ENCODE data around the gene MAN1A1.

The MAN1A1 gene

DNA sequence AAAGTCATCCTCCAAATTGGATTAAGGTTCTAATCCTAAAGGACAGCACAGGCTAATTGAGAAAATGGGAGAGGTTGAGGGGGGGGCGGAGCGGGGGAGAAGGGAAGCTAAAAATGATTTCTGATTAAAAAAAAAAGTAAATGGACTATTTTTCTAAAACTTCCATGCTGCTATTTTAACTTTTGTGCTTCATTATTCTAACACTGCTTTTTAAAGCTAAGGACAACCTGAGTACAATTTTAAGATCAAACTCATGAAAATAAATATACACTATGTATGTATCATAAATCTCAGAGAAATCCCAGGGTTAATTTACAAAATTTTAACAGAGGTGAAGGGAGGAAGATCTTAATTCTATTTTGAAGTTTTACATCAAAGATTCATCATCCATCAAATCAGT is 4.4 kb downstream of the MAN1A1 start:
- no peak for DNase-seq

- no peak for DNase-seq
These were observed 5.3 kb downstream of the MAN1A1 start for GRCh38 chr6:119344306-119344705.

DNA sequence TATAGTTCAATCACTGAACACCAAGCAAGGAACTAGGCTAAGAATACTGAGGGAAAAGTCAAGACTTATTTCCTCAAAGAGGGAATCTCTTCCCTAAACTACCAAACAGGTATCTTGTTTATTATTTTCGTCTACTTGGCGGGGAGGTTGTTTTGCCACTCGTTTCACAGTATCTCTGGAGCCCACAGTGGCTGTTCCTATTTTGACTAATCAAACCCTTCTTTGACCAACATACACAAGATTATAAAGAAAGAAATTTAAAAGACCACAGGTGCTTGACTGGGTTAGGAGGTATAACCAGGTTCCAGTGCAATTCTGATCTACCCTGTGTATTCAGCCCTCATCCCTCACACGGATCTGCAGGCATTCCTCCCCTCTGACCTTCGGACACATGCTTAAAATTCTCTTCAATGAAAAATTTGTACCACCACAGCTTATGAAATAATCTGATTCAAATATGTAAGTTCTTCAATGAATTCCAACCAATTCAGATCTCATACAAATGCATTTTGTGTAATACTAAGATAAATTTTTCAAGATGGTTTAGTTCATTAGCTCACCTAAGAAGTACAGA is 5.9 kb downstream of the MAN1A1 start:
- no peak for DNase-seq

DNA sequence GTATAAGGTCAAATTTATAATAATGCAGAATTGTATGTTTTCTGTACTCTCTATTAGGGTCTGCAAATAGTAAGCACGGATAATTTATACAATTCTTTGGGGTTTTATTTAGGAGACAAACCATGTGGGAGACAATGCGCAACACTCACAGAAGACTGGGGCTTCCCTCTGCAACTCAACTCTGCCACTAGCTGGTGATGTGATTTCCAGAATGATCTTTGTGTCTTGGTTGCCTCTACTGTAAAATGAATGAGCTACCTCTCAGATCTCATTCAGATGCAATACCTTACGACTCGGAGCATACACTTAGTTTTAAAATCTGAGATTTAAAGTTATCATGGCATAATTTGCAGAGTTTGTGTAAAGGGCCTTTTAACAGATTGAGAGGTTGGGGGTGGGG is 6.4 kb downstream of the MAN1A1 start:
- DNase-seq = no peak

DNA sequence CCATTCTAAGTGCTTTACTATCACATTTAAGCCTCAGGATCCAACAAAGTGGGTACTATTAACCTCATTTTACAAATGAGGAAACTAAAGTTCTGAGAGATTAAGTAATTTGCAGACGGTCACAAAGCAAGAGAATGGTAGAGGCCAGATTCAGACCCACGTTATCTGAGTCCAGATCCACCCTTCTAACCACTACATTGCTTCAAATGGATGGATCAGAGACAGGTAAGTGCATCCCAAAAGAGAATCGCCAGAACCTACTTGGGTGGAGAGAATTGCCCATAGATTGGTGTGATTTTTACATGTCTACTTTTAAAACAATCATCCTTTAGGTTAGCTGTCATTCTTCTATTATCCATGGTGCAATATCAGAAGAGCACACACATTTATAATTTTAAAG is 7.1 kb downstream of the MAN1A1 start:
- DNase-seq = no peak

- no peak for DNase-seq
These were observed 8.6 kb downstream of the MAN1A1 start for GRCh38 chr6:119340796-119341487.

DNA sequence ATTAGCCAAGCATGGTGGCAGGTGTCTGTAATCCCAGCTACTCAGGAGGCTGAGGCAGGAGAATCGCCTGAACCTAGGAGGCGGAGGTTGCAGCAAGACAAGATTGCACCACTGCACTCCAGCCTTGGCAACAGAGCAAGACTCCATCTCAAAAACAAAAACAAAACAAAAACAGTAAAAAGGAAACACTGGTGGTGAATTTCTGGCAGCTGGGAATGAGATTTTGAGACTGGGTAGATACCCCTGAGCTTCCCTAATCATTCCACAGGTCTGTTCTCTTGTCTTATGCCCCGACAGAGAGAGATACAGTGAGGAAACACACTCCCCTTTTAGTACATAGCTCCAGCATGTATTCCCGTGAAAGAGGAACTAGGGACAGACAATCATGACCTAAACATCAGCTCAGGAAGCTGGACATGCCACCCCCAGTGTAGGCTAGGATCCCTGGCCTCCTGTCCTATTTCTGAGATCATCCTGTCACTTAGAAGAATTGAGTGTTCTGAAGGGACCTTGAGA is 9.6 kb downstream of the MAN1A1 start:
- no peak for DNase-seq

DNA sequence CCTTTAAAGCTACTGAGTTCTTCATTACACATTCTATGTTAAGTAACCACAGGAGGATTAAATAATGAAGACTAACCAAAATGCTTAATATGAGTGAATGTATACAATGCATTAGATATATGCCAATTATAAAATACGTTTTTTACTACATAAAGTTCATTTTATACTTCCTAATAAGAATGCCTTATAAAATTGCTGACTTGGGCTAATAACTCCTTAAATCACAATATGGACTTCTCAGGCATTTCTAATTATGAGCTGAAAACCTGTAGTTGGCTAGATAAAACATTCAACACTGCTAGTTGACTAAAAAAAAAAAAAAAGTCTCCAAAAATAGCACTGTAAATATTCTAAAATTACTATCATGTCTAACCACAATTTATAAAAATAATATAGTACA is 11.8 kb downstream of the MAN1A1 start:
- DNase-seq = no peak

GRCh38 chr6:119337252-119337651 is 12.3 kb downstream of the MAN1A1 start:
- DNase-seq = no peak

GRCh38 chr6:119334535-119335264 is 14.9 kb downstream of the MAN1A1 start:
- no peak for DNase-seq

- DNase-seq = no peak
These were observed 15.8 kb downstream of the MAN1A1 start for GRCh38 chr6:119333707-119334295.

GRCh38 chr6:119333063-119333609 is 16.4 kb downstream of the MAN1A1 start:
- no peak for DNase-seq

DNA sequence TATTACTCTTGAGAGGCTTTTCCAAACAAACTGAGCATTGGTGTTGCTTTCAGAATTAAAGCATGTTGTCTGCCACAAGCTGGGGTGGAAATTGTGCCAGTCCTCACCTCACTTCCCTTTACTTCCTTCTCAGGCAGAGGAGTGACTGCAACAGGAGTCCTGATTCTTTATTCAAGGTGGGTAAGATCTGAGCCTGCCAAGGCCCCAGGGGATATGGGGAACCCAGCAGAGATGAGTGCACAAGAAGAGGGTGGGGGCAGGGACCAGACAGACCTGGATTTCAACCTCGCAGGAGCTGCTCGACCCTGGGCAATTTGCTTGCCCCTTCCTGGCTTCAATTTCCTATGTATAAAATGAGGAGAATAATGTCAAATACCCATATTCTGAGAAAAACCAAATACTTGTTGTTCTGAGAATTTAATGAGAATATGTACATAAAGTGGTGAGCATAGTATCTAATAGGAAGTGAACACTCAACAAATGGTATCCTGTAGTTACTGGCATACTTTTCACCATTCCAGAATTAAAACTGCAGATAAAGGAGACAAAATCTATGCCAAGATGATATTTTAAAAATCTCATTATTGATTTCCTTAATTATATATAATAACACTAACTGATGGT is 17.8 kb downstream of the MAN1A1 start:
- no peak for DNase-seq

GRCh38 chr6:119330520-119331113 is 18.9 kb downstream of the MAN1A1 start:
- no peak for DNase-seq

DNA sequence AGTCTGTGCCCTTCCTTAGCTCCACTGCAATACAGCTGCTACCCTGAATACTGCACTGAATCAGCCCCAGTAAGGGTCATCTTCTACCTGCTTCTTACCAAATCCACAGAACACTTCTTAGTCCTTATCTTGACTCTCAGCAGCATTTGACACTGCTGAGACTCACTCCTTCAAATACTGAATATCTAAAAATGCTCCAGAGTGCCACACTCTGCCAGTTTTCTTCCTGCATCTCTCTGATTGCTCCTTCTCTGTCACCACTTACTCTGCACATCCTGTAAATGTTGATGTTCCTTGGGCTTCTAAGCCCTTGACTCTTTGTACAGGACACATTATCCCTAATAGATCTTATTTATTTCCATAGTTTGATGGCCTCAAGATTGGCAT is 19.8 kb downstream of the MAN1A1 start:
- no peak for DNase-seq

DNA sequence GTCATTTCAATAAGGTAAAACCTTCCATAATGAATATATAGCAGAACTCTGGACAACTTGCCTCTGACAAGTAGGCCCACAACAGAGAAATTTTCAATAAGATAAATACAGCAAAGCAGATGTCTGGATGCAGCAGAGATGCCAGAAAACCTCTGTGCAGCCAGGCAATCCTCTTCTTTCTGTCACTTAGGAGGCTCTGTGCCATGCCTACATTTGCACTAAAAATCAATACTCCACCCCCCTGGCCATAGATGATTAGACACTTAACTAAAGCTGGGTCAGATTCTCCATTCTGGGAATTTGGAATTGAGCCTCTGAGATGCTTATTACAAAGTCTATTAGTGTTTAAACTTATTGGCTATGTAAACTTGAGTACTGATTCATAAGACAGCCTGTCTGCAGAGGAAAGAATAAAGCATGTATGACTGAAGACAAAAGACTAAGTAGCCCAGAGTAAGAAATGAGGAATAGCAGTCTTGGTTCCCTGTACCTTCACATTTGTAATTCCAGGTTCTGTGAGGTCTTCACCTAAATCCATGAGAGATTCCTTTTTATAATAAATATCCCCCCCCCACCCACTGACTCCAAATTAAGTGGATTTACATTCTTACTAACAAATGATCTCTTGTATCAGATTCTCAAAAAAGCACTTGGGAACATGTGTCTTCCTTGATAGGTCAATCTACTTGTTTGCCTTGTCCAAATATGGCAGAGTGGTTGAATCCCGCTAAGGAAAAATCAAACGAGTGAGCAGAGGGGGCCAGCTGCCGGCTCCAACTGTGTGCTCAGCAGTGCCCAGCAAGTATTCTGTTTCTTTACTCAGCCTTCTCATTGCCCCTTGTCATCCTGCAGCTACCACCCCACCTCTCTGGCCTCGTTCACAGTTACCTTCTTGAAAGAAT is 20.4 kb downstream of the MAN1A1 start:
- no peak for DNase-seq

DNA sequence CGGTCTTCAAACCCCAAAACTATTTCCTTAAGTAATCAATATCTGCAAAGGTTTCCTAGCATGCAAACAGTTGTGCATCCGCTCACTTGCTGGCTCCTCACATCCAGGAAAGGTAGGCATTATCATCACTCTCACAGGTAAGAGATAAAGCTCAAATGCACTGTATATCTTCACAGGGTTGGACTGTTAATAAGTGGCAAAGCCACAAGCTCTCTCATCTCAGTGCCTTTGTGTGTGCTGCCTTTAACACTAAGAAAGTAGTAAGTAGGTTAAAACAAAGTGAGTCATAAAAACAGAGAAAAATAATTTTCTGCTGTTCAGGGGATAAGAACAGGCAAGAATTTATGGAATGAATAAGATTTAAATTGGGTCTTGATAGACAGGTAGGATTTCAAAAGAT is 21.3 kb downstream of the MAN1A1 start:
- no peak for DNase-seq

GRCh38 chr6:119327810-119328209 is 21.8 kb downstream of the MAN1A1 start:
- DNase-seq = no peak

DNA sequence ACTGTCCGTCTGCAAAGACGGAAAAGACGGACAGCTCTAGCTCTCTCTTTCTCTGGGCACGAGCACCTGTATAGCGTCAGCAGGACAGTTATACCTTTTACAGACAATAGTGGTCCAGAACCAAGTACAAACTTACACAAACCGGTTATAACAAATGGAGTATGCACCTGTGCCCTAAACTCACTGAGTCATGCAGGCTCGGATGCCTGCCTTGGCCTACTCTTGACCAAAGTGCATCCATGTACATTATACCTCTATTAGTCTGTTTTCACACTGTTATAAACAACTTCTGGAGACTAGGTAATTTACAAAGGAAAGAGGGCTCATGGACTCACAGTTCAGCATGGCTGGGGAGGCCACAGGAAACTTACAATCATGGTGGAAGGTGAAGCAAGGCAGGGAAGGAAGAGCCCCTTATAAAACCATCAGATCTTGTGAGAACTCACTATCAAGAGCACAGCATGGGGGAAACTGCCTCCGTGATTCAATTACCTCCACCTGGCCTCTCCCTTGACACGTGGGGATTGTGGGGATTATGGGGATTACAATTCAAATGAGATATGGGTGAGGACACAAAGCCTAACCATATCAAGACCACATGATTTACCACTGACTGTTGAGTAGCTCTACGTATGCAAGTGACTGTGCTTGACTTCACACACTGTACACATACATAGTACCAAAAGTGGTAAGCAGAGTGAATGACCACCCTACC is 23.1 kb downstream of the MAN1A1 start:
- DNase-seq = no peak

GRCh38 chr6:119325559-119326265 is 23.8 kb downstream of the MAN1A1 start:
- no peak for DNase-seq

Measured in right forelimb (tissue), 1 donor.